NCI-H1048 (cell line): Measurements from ENCODE around the gene MXRA8.
"Not testable (repeated sequence)": the region's sequence is repeated elsewhere in the genome, so short reads cannot be mapped to it uniquely, and the experiment has no call there.

ENCODE experiments used
- DNase-seq: peaks from one replicate; lab custom pipeline; 2025; lab: John Stamatoyannopoulos, UW

Gene MXRA8

GRCh38 chr1:1358433-1359271 is at the start of gene MXRA8:
MXRA8 (minus strand) TSS chr1:1358555; CDS start chr1:1358504, 51 bp downstream.
- DNase-seq = no peak

- DNase-seq = no peak
These were observed 49.4 kb upstream of the MXRA8 start for GRCh38 chr1:1407636-1408318.

GRCh38 chr1:1406821-1407635 is 48.7 kb upstream of the MXRA8 start, which contains the start of gene MRPL20:
MRPL20 (minus strand) TSS chr1:1407293; CDS start chr1:1407217, 76 bp downstream.
- peak; percentile 78 for DNase-seq

GRCh38 chr1:1406101-1406820 is 47.9 kb upstream of the MXRA8 start:
- no peak for DNase-seq

- no peak for DNase-seq
These were observed 45.3 kb upstream of the MXRA8 start for GRCh38 chr1:1403653-1404052.

- not testable (repeated sequence) for DNase-seq
These were observed 44.6 kb upstream of the MXRA8 start for GRCh38 chr1:1402901-1403392.

- peak; percentile 13 for DNase-seq
These were observed 43.9 kb upstream of the MXRA8 start for GRCh38 chr1:1402072-1402900.

GRCh38 chr1:1401457-1402010 is 43.2 kb upstream of the MXRA8 start:
- DNase-seq = no peak

- DNase-seq = no peak
These were observed 42.5 kb upstream of the MXRA8 start for GRCh38 chr1:1400576-1401456.

- no peak for DNase-seq
These were observed 41.7 kb upstream of the MXRA8 start for GRCh38 chr1:1399872-1400575.

- peak; percentile 92 for DNase-seq
These were observed 41.0 kb upstream of the MXRA8 start, which contains the start of gene CCNL2 for GRCh38 chr1:1399187-1399871. CCNL2 (minus strand) TSS chr1:1399335; CDS start chr1:1399306, 29 bp downstream.

GRCh38 chr1:1398677-1399186 is 40.4 kb upstream of the MXRA8 start:
- DNase-seq = no peak

- no peak for DNase-seq
These were observed 39.6 kb upstream of the MXRA8 start for GRCh38 chr1:1397839-1398523.

GRCh38 chr1:1395166-1395565 is 36.8 kb upstream of the MXRA8 start:
- no peak for DNase-seq

- no peak for DNase-seq
These were observed 35.8 kb upstream of the MXRA8 start for GRCh38 chr1:1394116-1394515.

- no peak for DNase-seq
These were observed 35.1 kb upstream of the MXRA8 start for GRCh38 chr1:1393428-1393827.

GRCh38 chr1:1393014-1393413 is 34.7 kb upstream of the MXRA8 start:
- no peak for DNase-seq
